K562 (cell line): ENCODE data around the gene EXOSC9. TPM values are rescaled to one million over a fixed set of nuclear protein-coding genes. Genes with fewer than 3 reads are reported as not detected.

Experiments
- DMBX1 ChIP-seq: fragments of 250-450 bp; sonication (Bioruptor Pico); IDR thresholded peaks from 2 replicates; pipeline ENCODE4 v1.8.0; 2022; ENCODE audit warnings: inconsistent platforms, mild to moderate bottlenecking, moderate library complexity, borderline replicate concordance
- MEF2A ChIP-seq: IDR thresholded peaks from 2 replicates; pipeline ENCODE4 v1.6.1; 2011; ENCODE audit warnings: low read depth, mild to moderate bottlenecking, low read length, moderate library complexity; ENCODE audit not compliant: control insufficient read depth
- MEIS2 ChIP-seq: fragments of 450-650 bp; IDR thresholded peaks from 2 replicates; pipeline ENCODE4 v1.6.1; 2014; ENCODE audit warnings: mild to moderate bottlenecking; ENCODE audit not compliant: partially characterized antibody
- SMARCE1 ChIP-seq: fragments of 450-650 bp; IDR thresholded peaks from 2 replicates; pipeline ENCODE4 v1.7.1; 2016; ENCODE audit warnings: mild to moderate bottlenecking
- TAF9B ChIP-seq: fragments of 450-650 bp; IDR thresholded peaks from 2 replicates; pipeline ENCODE4 v1.6.1; 2018; ENCODE audit warnings: mild to moderate bottlenecking; ENCODE audit not compliant: partially characterized antibody
- TCF3 ChIP-seq: sonication (generic); formaldehyde crosslinking; IDR thresholded peaks from 2 replicates; pipeline ENCODE4 v1.4.0; 2020; ENCODE audit warnings: mild to moderate bottlenecking, missing genetic modification reagents
- polyA plus RNA-seq, 8 experiments: library from polyadenylated mRNA; depleted of rRNA in 4 of 8; stranded (reverse) in 5 of 8; unstranded in 3 of 8; fragments of >200 nt; fragmentation: Nextera tagmentation in 2 of 8; fragmentation: Illumina TruSeq in 1 of 8; extraction: Ambion mirVana in 2 of 8; extraction: Trizol in 1 of 8; gene quantifications; 2 replicates each; pipeline versions ENCODE4 v1.2.1 to v1.2.3, GENCODE V29; 2011 to 2014; ENCODE audit warnings: inconsistent platforms in 1 of 8, missing spikeins in 1 of 8
- total RNA-seq, 7 experiments: library from RNA; depleted of rRNA in 6 of 7; stranded (reverse); fragments of >200 nt in 6 of 7; fragmentation: Illumina TruSeq in 2 of 7; extraction: Trizol in 2 of 7; gene quantifications; 2 replicates each; pipeline versions ENCODE4 v1.2.1 to v1.2.3, GENCODE V29; 2011 to 2021; ENCODE audit warnings: low replicate concordance in 1 of 7
- TF ChIP-seq, protein P1 (sequence below), 2 experiments: fragments of 450-650 bp in 1 of 2; sonication (generic) in 1 of 2; formaldehyde crosslinking; conservative IDR thresholded peaks; 2 replicates each; pipeline versions ENCODE4 v1.4.0 to v1.8.1; 2020 to 2022; ENCODE audit warnings: mild to moderate bottlenecking in 1 of 2, missing genetic modification reagents in 1 of 2
- TF ChIP-seq, protein P2 (sequence below): fragments of 250-450 bp; sonication (Bioruptor Pico); IDR thresholded peaks from 2 replicates; pipeline ENCODE4 v1.6.1; 2021; ENCODE audit warnings: mild to moderate bottlenecking
- TF ChIP-seq, protein P3 (sequence below): fragments of 450-650 bp; conservative IDR thresholded peaks from 2 replicates; pipeline ENCODE4 v1.6.1; 2016; ENCODE audit warnings: missing genetic modification characterization, low read depth, mild to moderate bottlenecking, control low read depth, missing compliant biosample characterization
- TF ChIP-seq, protein P4 (sequence below): fragments of 450-650 bp; IDR thresholded peaks from 2 replicates; pipeline ENCODE4 v1.6.1; 2016; ENCODE audit warnings: mild to moderate bottlenecking, moderate library complexity
- TF ChIP-seq, protein P5 (sequence below): fragments of 450-650 bp; formaldehyde crosslinking; IDR thresholded peaks from 2 replicates; pipeline ENCODE4 v1.4.0; 2022; ENCODE audit warnings: missing genetic modification characterization

Gene EXOSC9
- total and polyA plus RNA-seq, 9 of the 15 experiments (the other 6 are each of a cell fraction or from before 2014, with no cell fraction given), result 64.7 to 166 (median 115) TPM

DNA sequence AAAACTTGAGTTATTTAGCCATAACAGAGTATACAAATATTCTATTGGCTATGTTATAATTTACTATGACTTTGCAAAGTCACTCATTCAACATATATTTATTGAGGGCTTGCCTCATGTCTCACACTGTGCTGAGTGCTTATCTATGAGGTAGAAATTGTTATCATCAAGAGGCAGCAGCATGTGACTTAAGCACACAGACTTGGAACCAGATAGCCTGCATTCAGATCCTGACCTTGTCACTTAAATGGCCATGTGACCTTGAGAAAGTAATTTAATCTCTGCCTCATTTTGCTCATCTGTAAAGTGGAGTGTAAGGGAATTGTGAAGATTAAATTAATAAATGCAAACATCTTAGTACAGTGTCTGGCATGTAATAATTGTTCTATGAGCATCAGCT is 10.1 kb upstream of the EXOSC9 start (continued):
- TF ChIP-seq, protein P1, sequence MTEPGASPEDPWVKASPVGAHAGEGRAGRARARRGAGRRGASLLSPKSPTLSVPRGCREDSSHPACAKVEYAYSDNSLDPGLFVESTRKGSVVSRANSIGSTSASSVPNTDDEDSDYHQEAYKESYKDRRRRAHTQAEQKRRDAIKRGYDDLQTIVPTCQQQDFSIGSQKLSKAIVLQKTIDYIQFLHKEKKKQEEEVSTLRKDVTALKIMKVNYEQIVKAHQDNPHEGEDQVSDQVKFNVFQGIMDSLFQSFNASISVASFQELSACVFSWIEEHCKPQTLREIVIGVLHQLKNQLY (CRISPR knock-in tag; conservative IDR thresholded peaks at IDR 0.05), result no peak
- TF ChIP-seq, protein P2, sequence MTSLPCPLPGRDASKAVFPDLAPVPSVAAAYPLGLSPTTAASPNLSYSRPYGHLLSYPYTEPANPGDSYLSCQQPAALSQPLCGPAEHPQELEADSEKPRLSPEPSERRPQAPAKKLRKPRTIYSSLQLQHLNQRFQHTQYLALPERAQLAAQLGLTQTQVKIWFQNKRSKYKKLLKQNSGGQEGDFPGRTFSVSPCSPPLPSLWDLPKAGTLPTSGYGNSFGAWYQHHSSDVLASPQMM (CRISPR knock-in tag), result no peak
- peak; percentile 51 for TF ChIP-seq TAF9B
- TF ChIP-seq MEIS2, result peak; percentile 87
- TF ChIP-seq TCF3 (CRISPR knock-in tag), result peak; percentile 91
- peak; percentile 90 for TF ChIP-seq SMARCE1
- TF ChIP-seq, protein P3, sequence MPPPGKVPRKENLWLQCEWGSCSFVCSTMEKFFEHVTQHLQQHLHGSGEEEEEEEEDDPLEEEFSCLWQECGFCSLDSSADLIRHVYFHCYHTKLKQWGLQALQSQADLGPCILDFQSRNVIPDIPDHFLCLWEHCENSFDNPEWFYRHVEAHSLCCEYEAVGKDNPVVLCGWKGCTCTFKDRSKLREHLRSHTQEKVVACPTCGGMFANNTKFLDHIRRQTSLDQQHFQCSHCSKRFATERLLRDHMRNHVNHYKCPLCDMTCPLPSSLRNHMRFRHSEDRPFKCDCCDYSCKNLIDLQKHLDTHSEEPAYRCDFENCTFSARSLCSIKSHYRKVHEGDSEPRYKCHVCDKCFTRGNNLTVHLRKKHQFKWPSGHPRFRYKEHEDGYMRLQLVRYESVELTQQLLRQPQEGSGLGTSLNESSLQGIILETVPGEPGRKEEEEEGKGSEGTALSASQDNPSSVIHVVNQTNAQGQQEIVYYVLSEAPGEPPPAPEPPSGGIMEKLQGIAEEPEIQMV, result no peak
- TF ChIP-seq, protein P4, sequence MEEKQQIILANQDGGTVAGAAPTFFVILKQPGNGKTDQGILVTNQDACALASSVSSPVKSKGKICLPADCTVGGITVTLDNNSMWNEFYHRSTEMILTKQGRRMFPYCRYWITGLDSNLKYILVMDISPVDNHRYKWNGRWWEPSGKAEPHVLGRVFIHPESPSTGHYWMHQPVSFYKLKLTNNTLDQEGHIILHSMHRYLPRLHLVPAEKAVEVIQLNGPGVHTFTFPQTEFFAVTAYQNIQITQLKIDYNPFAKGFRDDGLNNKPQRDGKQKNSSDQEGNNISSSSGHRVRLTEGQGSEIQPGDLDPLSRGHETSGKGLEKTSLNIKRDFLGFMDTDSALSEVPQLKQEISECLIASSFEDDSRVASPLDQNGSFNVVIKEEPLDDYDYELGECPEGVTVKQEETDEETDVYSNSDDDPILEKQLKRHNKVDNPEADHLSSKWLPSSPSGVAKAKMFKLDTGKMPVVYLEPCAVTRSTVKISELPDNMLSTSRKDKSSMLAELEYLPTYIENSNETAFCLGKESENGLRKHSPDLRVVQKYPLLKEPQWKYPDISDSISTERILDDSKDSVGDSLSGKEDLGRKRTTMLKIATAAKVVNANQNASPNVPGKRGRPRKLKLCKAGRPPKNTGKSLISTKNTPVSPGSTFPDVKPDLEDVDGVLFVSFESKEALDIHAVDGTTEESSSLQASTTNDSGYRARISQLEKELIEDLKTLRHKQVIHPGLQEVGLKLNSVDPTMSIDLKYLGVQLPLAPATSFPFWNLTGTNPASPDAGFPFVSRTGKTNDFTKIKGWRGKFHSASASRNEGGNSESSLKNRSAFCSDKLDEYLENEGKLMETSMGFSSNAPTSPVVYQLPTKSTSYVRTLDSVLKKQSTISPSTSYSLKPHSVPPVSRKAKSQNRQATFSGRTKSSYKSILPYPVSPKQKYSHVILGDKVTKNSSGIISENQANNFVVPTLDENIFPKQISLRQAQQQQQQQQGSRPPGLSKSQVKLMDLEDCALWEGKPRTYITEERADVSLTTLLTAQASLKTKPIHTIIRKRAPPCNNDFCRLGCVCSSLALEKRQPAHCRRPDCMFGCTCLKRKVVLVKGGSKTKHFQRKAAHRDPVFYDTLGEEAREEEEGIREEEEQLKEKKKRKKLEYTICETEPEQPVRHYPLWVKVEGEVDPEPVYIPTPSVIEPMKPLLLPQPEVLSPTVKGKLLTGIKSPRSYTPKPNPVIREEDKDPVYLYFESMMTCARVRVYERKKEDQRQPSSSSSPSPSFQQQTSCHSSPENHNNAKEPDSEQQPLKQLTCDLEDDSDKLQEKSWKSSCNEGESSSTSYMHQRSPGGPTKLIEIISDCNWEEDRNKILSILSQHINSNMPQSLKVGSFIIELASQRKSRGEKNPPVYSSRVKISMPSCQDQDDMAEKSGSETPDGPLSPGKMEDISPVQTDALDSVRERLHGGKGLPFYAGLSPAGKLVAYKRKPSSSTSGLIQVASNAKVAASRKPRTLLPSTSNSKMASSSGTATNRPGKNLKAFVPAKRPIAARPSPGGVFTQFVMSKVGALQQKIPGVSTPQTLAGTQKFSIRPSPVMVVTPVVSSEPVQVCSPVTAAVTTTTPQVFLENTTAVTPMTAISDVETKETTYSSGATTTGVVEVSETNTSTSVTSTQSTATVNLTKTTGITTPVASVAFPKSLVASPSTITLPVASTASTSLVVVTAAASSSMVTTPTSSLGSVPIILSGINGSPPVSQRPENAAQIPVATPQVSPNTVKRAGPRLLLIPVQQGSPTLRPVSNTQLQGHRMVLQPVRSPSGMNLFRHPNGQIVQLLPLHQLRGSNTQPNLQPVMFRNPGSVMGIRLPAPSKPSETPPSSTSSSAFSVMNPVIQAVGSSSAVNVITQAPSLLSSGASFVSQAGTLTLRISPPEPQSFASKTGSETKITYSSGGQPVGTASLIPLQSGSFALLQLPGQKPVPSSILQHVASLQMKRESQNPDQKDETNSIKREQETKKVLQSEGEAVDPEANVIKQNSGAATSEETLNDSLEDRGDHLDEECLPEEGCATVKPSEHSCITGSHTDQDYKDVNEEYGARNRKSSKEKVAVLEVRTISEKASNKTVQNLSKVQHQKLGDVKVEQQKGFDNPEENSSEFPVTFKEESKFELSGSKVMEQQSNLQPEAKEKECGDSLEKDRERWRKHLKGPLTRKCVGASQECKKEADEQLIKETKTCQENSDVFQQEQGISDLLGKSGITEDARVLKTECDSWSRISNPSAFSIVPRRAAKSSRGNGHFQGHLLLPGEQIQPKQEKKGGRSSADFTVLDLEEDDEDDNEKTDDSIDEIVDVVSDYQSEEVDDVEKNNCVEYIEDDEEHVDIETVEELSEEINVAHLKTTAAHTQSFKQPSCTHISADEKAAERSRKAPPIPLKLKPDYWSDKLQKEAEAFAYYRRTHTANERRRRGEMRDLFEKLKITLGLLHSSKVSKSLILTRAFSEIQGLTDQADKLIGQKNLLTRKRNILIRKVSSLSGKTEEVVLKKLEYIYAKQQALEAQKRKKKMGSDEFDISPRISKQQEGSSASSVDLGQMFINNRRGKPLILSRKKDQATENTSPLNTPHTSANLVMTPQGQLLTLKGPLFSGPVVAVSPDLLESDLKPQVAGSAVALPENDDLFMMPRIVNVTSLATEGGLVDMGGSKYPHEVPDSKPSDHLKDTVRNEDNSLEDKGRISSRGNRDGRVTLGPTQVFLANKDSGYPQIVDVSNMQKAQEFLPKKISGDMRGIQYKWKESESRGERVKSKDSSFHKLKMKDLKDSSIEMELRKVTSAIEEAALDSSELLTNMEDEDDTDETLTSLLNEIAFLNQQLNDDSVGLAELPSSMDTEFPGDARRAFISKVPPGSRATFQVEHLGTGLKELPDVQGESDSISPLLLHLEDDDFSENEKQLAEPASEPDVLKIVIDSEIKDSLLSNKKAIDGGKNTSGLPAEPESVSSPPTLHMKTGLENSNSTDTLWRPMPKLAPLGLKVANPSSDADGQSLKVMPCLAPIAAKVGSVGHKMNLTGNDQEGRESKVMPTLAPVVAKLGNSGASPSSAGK, result peak; percentile 69
- TF ChIP-seq DMBX1 (CRISPR knock-in tag), result no peak
- TF ChIP-seq MEF2A, result no peak
- TF ChIP-seq, protein P5, sequence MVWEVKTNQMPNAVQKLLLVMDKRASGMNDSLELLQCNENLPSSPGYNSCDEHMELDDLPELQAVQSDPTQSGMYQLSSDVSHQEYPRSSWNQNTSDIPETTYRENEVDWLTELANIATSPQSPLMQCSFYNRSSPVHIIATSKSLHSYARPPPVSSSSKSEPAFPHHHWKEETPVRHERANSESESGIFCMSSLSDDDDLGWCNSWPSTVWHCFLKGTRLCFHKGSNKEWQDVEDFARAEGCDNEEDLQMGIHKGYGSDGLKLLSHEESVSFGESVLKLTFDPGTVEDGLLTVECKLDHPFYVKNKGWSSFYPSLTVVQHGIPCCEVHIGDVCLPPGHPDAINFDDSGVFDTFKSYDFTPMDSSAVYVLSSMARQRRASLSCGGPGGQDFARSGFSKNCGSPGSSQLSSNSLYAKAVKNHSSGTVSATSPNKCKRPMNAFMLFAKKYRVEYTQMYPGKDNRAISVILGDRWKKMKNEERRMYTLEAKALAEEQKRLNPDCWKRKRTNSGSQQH (CRISPR knock-in tag), result no peak
